Upper lobe of left lung (tissue), 6 donors: Measurements from ENCODE around the gene DCTN2. TPM values are rescaled to one million over a fixed set of nuclear protein-coding genes. Genes with fewer than 3 reads are reported as not detected.
A peak's percentile ranks its signal among the peaks of the same experiment; 100 is the strongest.

Source experiments
- ATAC-seq, 2 donors: fragments of 200-7000 bp; cut with Tn5 transposase; one replicate each; pipeline ENCODE4 v1.9.1; 2022; ENCODE audit warnings: mild to moderate bottlenecking in 2 of 2, moderate library complexity in 2 of 2; ENCODE audit not compliant: low FRiP score in 2 of 2
- DNase-seq, 2 donors: peaks; one replicate each; pipeline ENCODE4 v3.0.0-alpha.2; 2019 to 2020
- H3K27ac ChIP-seq, 4 donors: fragments of 200-600 bp; sonication (generic); one replicate each; pipeline ENCODE4 v1.5.1; 2016 to 2019
- H3K27me3 ChIP-seq, 4 donors: fragments of 200-600 bp; sonication (generic); one replicate each; pipeline ENCODE4 v1.5.1; 2017 to 2019
- H3K36me3 ChIP-seq, 4 donors: fragments of 200-600 bp; sonication (generic); one replicate each; pipeline ENCODE4 v1.5.1; 2016 to 2019
- H3K4me1 ChIP-seq, 4 donors: fragments of 200-600 bp; sonication (generic); one replicate each; pipeline ENCODE4 v1.5.1; 2018 to 2019
- H3K4me3 ChIP-seq, 4 donors: fragments of 200-600 bp; sonication (generic); one replicate each; pipeline ENCODE4 v1.5.1; 2017 to 2019; ENCODE audit warnings: mild to moderate bottlenecking in 2 of 4, moderate library complexity in 1 of 4
- H3K9me3 ChIP-seq, 4 donors: fragments of 200-600 bp; sonication (generic); one replicate each; pipeline ENCODE4 v1.5.1; 2018 to 2019
- EP300 ChIP-seq, 4 donors: sonication (generic); formaldehyde crosslinking; IDR thresholded peaks; one replicate each; pipeline ENCODE4 v1.5.1; 2017; ENCODE audit warnings: antibody characterized with exemption in 4 of 4, control low read depth in 2 of 4
- POLR2A ChIP-seq, 4 donors: fragments of 450-650 bp; IDR thresholded peaks; one replicate each; pipeline ENCODE4 v1.5.1; 2016 to 2017; ENCODE audit warnings: antibody characterized with exemption in 4 of 4, mild to moderate bottlenecking in 2 of 4
- POLR2AphosphoS5 ChIP-seq, 2 donors: sonication (generic); formaldehyde crosslinking; IDR thresholded peaks; one replicate each; pipeline ENCODE4 v1.5.1; 2017; ENCODE audit warnings: antibody characterized with exemption in 2 of 2
- WGBS, 2 donors: methylation state at CpG; one replicate each; pipeline ENCODE4 v1.1.5; 2017 to 2018; 5-methylcytosine and 5-hydroxymethylcytosine counted together
- total RNA-seq, 6 donors: library from RNA; depleted of rRNA in 4 of 6; stranded (reverse); fragments of >200 nt in 4 of 6; gene quantifications; one replicate each; pipeline versions ENCODE4 v1.1.0 to v1.2.1, GENCODE V29; 2016 to 2021
- TF ChIP-seq, protein P1 (sequence below), 6 experiments: fragments of 450-650 bp in 4 of 6; fragments of 200-600 bp in 2 of 6; sonication (generic) in 2 of 6; IDR thresholded peaks; one replicate each; pipeline ENCODE4 v1.5.1; 2016 to 2019; ENCODE audit warnings: antibody characterized with exemption in 6 of 6
- donor health status: DM: no; HTN: no; CAD: no; lungs with moderate emphysema.
- donor health status: DM: no; HTN: yes; CAD: no; lungs with severe emphysema.

DCTN2 gene
- total RNA-seq, 6 donors from 2014 or later, result 83.1 to 145 (median 110) TPM

DNA sequence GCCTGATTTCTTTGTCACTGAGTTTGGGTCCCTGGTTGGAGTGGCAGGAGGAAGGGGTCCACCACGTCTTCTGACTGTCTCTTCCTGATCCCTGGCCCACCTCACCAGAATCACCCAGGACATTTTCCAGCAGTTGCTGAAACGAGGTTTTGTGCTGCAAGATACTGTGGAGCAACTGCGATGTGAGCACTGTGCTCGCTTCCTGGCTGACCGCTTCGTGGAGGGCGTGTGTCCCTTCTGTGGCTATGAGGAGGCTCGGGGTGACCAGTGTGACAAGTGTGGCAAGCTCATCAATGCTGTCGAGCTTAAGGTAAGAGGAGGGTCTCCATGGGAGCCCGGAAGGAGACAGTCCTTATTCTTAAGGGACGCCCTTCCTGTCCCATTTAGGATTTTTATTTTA is 46.8 kb downstream of the DCTN2 start:
- DNase-seq, result no peak
- H3K4me3 ChIP-seq, result no peak overlapping the region
- no peaks in the 10 kb centered on the region for H3K4me1 ChIP-seq
- H3K27me3 ChIP-seq, result no peaks in the 10 kb centered on the region
- no peaks in the 10 kb centered on the region for H3K9me3 ChIP-seq
- peaks cover 16 to 96% (median 76%) of the 10 kb centered on the region in 4 donors for H3K36me3 ChIP-seq
- H3K27ac ChIP-seq, result no peak overlapping the region
- 80 to 85% methylated on average over 11 of the region's 11 CpGs for WGBS, 2 donors
- ATAC-seq, result no peak
- no peak for TF ChIP-seq EP300 (IDR thresholded peaks at IDR 0.05)
- TF ChIP-seq POLR2AphosphoS5 (IDR thresholded peaks at IDR 0.05), result no peak
- TF ChIP-seq, protein P1, sequence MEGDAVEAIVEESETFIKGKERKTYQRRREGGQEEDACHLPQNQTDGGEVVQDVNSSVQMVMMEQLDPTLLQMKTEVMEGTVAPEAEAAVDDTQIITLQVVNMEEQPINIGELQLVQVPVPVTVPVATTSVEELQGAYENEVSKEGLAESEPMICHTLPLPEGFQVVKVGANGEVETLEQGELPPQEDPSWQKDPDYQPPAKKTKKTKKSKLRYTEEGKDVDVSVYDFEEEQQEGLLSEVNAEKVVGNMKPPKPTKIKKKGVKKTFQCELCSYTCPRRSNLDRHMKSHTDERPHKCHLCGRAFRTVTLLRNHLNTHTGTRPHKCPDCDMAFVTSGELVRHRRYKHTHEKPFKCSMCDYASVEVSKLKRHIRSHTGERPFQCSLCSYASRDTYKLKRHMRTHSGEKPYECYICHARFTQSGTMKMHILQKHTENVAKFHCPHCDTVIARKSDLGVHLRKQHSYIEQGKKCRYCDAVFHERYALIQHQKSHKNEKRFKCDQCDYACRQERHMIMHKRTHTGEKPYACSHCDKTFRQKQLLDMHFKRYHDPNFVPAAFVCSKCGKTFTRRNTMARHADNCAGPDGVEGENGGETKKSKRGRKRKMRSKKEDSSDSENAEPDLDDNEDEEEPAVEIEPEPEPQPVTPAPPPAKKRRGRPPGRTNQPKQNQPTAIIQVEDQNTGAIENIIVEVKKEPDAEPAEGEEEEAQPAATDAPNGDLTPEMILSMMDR (IDR thresholded peaks at IDR 0.05), result no peak
- no peak for TF ChIP-seq POLR2A (IDR thresholded peaks at IDR 0.05)

DNA sequence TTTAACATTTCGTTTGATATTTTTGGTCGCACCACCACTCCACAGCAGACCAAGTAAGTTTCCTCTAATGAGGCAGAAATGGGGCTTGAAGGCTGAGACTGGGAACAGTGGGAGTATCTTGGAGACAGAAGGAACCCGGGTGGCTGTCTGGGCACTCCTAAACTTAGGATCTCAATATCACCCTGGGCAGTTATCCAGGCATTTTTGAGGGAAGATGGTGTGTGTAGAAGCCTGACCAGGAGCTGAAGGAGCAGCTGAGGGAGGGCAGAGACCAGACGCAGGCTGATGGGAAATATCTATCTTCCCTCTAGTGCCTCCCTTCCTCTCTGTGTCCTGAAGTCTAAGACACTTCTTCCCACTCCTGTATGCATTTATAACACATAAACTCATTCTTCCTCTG is 48.4 kb downstream of the DCTN2 start:
- Histone ChIP-seq H3K36me3 (peaks cover 15 to 91% (median 63%) of the 10 kb centered on the region in 4 donors), H3K27ac (no peak overlapping the region), H3K9me3 (no peaks in the 10 kb centered on the region), H3K4me1 (no peaks in the 10 kb centered on the region), H3K27me3 (no peaks in the 10 kb centered on the region), H3K4me3 (no peak overlapping the region)
- ATAC-seq (peak in 1 of 2 donors; percentile 46), DNase-seq (no peak)
- WGBS, 2 donors, result 94 to 100% methylated on average over 4 of the region's 4 CpGs
- TF ChIP-seq EP300 (IDR thresholded peaks at IDR 0.05), result no peak
- TF ChIP-seq POLR2A (IDR thresholded peaks at IDR 0.05), result no peak
- TF ChIP-seq POLR2AphosphoS5 (IDR thresholded peaks at IDR 0.05), result no peak
- TF ChIP-seq, protein P1 (IDR thresholded peaks at IDR 0.05), result no peak

DNA sequence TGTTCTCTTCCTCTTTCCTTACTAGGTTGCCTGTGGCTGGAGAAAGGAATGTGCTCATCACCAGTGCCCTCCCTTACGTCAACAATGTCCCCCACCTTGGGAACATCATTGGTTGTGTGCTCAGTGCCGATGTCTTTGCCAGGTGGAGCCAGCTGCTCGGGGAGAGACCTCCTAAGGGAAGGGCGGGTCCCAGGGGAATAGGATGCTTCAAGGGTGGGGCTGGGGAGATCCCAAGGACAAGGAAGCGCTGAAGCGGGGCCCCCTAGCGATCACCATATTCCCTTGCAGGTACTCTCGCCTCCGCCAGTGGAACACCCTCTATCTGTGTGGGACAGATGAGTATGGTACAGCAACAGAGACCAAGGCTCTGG is 48.9 kb downstream of the DCTN2 start:
- TF ChIP-seq, protein P1 (IDR thresholded peaks at IDR 0.05), result no peak
- TF ChIP-seq POLR2AphosphoS5 (IDR thresholded peaks at IDR 0.05) (no peak), EP300 (IDR thresholded peaks at IDR 0.05) (no peak), POLR2A (IDR thresholded peaks at IDR 0.05) (no peak)
- Histone ChIP-seq H3K4me3 (no peak overlapping the region), H3K27ac (no peak overlapping the region), H3K27me3 (no peaks in the 10 kb centered on the region), H3K36me3 (peaks cover 15 to 86% (median 58%) of the 10 kb centered on the region in 4 donors), H3K9me3 (no peaks in the 10 kb centered on the region), H3K4me1 (no peaks in the 10 kb centered on the region)
- ATAC-seq (peak in 1 of 2 donors; percentile 51), DNase-seq (no peak)
- 91 to 93% methylated on average over 9 of the region's 9 CpGs for WGBS, 2 donors

DNA sequence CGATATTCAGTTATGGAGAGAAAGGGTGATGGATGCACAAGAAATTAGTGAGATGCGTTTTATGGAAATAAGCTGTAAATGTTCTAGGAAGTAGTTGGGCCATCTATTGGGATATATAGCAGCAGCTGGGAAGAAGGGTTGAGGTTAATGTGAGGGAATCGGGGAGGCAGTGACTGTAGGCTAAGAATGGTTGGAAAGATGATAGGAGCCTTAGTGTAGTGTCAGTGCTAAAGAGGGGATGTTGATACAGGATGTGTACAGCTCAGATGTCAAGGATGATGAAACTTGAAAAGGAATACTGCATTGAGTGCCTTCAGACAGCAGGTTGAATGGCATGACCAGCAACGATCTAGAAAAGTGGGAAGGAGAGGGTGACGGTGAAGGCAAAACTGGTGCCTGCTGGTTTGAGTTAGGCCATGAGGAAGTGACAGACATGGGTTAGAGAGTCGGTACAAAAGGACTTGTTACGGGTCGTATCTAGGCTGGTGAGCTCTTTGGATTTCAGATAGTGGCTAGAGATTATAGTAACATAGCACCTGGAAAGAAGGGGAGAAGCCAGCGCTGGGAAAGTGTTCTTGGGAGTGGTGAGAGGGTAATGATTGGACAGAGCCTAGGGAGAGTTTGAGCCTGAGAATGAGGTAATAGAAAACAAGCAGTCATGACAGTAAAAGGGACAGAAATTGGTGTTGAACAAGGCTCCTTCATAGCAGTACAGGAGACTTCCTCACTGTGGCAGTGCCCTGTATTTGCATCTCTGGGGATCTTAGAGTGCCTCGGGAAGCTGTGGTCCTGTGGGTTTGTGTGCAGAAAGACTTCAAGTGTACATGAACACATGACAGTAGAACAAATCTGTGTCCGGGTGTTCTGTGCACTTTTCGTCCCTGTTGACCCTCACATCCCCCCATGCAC is 49.5 kb downstream of the DCTN2 start:
- Histone ChIP-seq H3K27ac (no peak overlapping the region), H3K27me3 (no peaks in the 10 kb centered on the region), H3K4me3 (no peak overlapping the region), H3K4me1 (no peaks in the 10 kb centered on the region), H3K36me3 (peaks cover 15 to 86% (median 54%) of the 10 kb centered on the region in 4 donors), H3K9me3 (no peaks in the 10 kb centered on the region)
- no peak for TF ChIP-seq POLR2A (IDR thresholded peaks at IDR 0.05)
- TF ChIP-seq, protein P1 (IDR thresholded peaks at IDR 0.05), result no peak
- no peak for TF ChIP-seq POLR2AphosphoS5 (IDR thresholded peaks at IDR 0.05)
- peak in 1 of 2 donors; percentile 19 for ATAC-seq
- no peak for DNase-seq
- 90 to 91% methylated on average over 12 of the region's 12 CpGs for WGBS, 2 donors
